Small intestine (tissue), 7 donors: Measurements from ENCODE around the gene C5orf22. TPM values are rescaled to one million over a fixed set of nuclear protein-coding genes. Genes with fewer than 3 reads are reported as not detected.
"Not testable (repeated sequence)": the region's sequence is repeated elsewhere in the genome, so short reads cannot be mapped to it uniquely, and the experiment has no call there.

Source experiments
- DNase-seq, 2 donors: peaks; one replicate each; pipeline versions ENCODE4 v3.0.0 to v3.0.0-alpha.2; 2013
- FAIRE-seq: peaks from 2 replicates; lab custom pipeline; 2012; peaks lifted over from hg19 to GRCh38; lab: Jason Lieb, UNC
- H3K27ac ChIP-seq, 3 donors: one replicate each; pipeline ENCODE4 v1.5.1; 2013; ENCODE audit warnings: low read length in 2 of 3, mild to moderate bottlenecking in 2 of 3, control low read depth in 1 of 3, inconsistent platforms in 1 of 3, low read depth in 1 of 3, moderate library complexity in 1 of 3
- H3K27me3 ChIP-seq, 3 donors: one replicate each; pipeline ENCODE4 v1.6.1; 2013; ENCODE audit warnings: low read length in 3 of 3, inconsistent platforms in 1 of 3; ENCODE audit not compliant: control insufficient read depth in 3 of 3, insufficient read depth in 3 of 3
- H3K36me3 ChIP-seq, 3 donors: one replicate each; pipeline ENCODE4 v1.6.1; 2013; ENCODE audit warnings: low read length in 3 of 3, inconsistent platforms in 1 of 3, low read depth in 1 of 3, mild to moderate bottlenecking in 1 of 3, moderate library complexity in 1 of 3; ENCODE audit not compliant: control insufficient read depth in 3 of 3, insufficient read depth in 2 of 3
- H3K4me1 ChIP-seq, 3 donors: one replicate each; pipeline ENCODE4 v1.6.1; 2013; ENCODE audit warnings: low read length in 2 of 3, inconsistent platforms in 1 of 3, low read depth in 1 of 3, mild to moderate bottlenecking in 1 of 3, moderate library complexity in 1 of 3; ENCODE audit not compliant: control insufficient read depth in 3 of 3, insufficient read depth in 2 of 3
- H3K4me3 ChIP-seq, 3 donors: one replicate each; pipeline ENCODE4 v1.5.1; 2013; ENCODE audit warnings: low read length in 3 of 3, control low read depth in 1 of 3, inconsistent platforms in 1 of 3, low read depth in 1 of 3, mild to moderate bottlenecking in 1 of 3, moderate library complexity in 1 of 3
- H3K9me3 ChIP-seq, 2 donors: one replicate each; pipeline ENCODE4 v1.6.1; 2013; ENCODE audit warnings: low read depth in 1 of 2, low read length in 1 of 2; ENCODE audit not compliant: control insufficient read depth in 2 of 2, insufficient read depth in 1 of 2
- WGBS, 3 donors: extraction: QIAGEN DNeasy Blood & Tissue Kit; methylation state at CpG; one replicate each; pipeline ENCODE4 v1.1.7; 2013; 5-methylcytosine and 5-hydroxymethylcytosine counted together
- polyA plus RNA-seq, 4 donors: library from polyadenylated mRNA; stranded (reverse) in 3 of 4; unstranded in 1 of 4; fragments of 200-250 nt in 3 of 4; fragments of 120-200 nt in 1 of 4; gene quantifications; one replicate each; pipeline versions ENCODE4 v1.2.1 to v1.2.3, GENCODE V29; 2013
- donor health status: healthy with polysubstance abuse.
- donor health status: control.
- donor health status: control.
- donor health status: Bipolar disorder and iron deficiency.
- donor health status: healthy.

The C5orf22 gene
- polyA plus RNA-seq, 4 donors = 6.8 to 19.0 (median 9.5) TPM

GRCh38 chr5:31531543-31531887, 586 bp upstream of the C5orf22 start:
- peak; percentile 39 to 63 for DNase-seq
- H3K4me1 ChIP-seq = peaks cover 2 to 12% (median 5%) of the 10 kb centered on the region in 3 donors
- H3K36me3 ChIP-seq = peaks cover 6 to 30% (median 15%) of the 10 kb centered on the region in 3 donors
- peak overlapping the region; percentile 82 to 93 (median 89) for H3K4me3 ChIP-seq
- no peaks in the 10 kb centered on the region for H3K9me3 ChIP-seq
- no peaks in the 10 kb centered on the region for H3K27me3 ChIP-seq
- 0% methylated on average over 13 of the region's 13 CpGs for WGBS, 3 donors
- no peak for FAIRE-seq
- peak overlapping the region; percentile 71 to 88 (median 81) for H3K27ac ChIP-seq

GRCh38 chr5:31534527-31535046, 2.5 kb downstream of the C5orf22 start:
- peaks cover 5 to 14% (median 10%) of the 10 kb centered on the region in 3 donors for H3K36me3 ChIP-seq
- H3K9me3 ChIP-seq = no peaks in the 10 kb centered on the region
- no peak for DNase-seq
- FAIRE-seq = no peak
- no peak overlapping the region for H3K4me3 ChIP-seq
- WGBS, 3 donors = 81 to 92% (median 89%) methylated on average over 1 of the region's 1 CpG
- peaks cover 2 to 12% (median 5%) of the 10 kb centered on the region in 3 donors for H3K4me1 ChIP-seq
- H3K27me3 ChIP-seq = no peaks in the 10 kb centered on the region
- H3K27ac ChIP-seq = no peak overlapping the region

- Histone ChIP-seq H3K27me3 (no peaks in the 10 kb centered on the region), H3K4me3 (no peak overlapping the region), H3K27ac (no peak overlapping the region), H3K9me3 (no peaks in the 10 kb centered on the region), H3K4me1 (peaks cover 0 to 5% (median 5%) of the 10 kb centered on the region in 3 donors), H3K36me3 (peaks cover 7 to 22% (median 15%) of the 10 kb centered on the region in 3 donors)
- FAIRE-seq (peak; percentile 26), DNase-seq (no peak)
- WGBS, 3 donors = 87 to 93% (median 91%) methylated on average over 3 of the region's 3 CpGs
Measured at GRCh38 chr5:31536873-31537272, 4.8 kb downstream of the C5orf22 start.

GRCh38 chr5:31537349-31537748, 5.2 kb downstream of the C5orf22 start:
- no peak overlapping the region for H3K27ac ChIP-seq
- H3K27me3 ChIP-seq = no peaks in the 10 kb centered on the region
- no peaks in the 10 kb centered on the region for H3K9me3 ChIP-seq
- DNase-seq (no peak), FAIRE-seq (no peak)
- peaks cover 0 to 5% (median 5%) of the 10 kb centered on the region in 3 donors for H3K4me1 ChIP-seq
- peaks cover 7 to 22% (median 19%) of the 10 kb centered on the region in 3 donors for H3K36me3 ChIP-seq
- H3K4me3 ChIP-seq = no peak overlapping the region

GRCh38 chr5:31537851-31538250, 5.8 kb downstream of the C5orf22 start:
- H3K4me1 ChIP-seq = peaks cover 0 to 5% (median 5%) of the 10 kb centered on the region in 3 donors
- no peaks in the 10 kb centered on the region for H3K27me3 ChIP-seq
- FAIRE-seq (no peak), DNase-seq (no peak)
- H3K27ac ChIP-seq = no peak overlapping the region
- H3K36me3 ChIP-seq = peaks cover 7 to 22% (median 19%) of the 10 kb centered on the region in 3 donors
- H3K9me3 ChIP-seq = no peaks in the 10 kb centered on the region
- 75 to 87% (median 83%) methylated on average over 4 of the region's 4 CpGs for WGBS, 3 donors
- no peak overlapping the region for H3K4me3 ChIP-seq

GRCh38 chr5:31549114-31549513, 17.0 kb downstream of the C5orf22 start:
- 91 to 100% (median 96%) methylated on average over 2 of the region's 2 CpGs for WGBS, 3 donors
- not testable (repeated sequence) for H3K4me1 ChIP-seq, H3K4me3 ChIP-seq, H3K9me3 ChIP-seq, H3K27me3 ChIP-seq, FAIRE-seq, H3K27ac ChIP-seq, DNase-seq
- H3K36me3 ChIP-seq = peaks cover 0 to 24% (median 10%) of the 10 kb centered on the region in 3 donors

GRCh38 chr5:31551878-31552277, 19.8 kb downstream of the C5orf22 start:
- H3K36me3 ChIP-seq = peaks cover 0 to 27% (median 11%) of the 10 kb centered on the region in 3 donors
- WGBS, 3 donors = 94 to 97% (median 96%) methylated on average over 3 of the region's 3 CpGs
- no peaks in the 10 kb centered on the region for H3K4me1 ChIP-seq
- H3K9me3 ChIP-seq = no peaks in the 10 kb centered on the region
- FAIRE-seq (no peak), DNase-seq (no peak)
- H3K4me3 ChIP-seq = no peak overlapping the region
- H3K27me3 ChIP-seq = no peaks in the 10 kb centered on the region
- no peak overlapping the region for H3K27ac ChIP-seq

GRCh38 chr5:31553863-31554262, 21.8 kb downstream of the C5orf22 start:
- FAIRE-seq (no peak), DNase-seq (no peak)
- no peaks in the 10 kb centered on the region for H3K27me3 ChIP-seq
- no peaks in the 10 kb centered on the region for H3K9me3 ChIP-seq
- H3K4me3 ChIP-seq = no peak overlapping the region
- H3K27ac ChIP-seq = no peak overlapping the region
- peaks cover 0 to 14% (median 10%) of the 10 kb centered on the region in 3 donors for H3K36me3 ChIP-seq
- H3K4me1 ChIP-seq = no peaks in the 10 kb centered on the region

- H3K27me3 ChIP-seq = no peaks in the 10 kb centered on the region
- no peaks in the 10 kb centered on the region for H3K4me1 ChIP-seq
- peaks cover 0 to 13% (median 10%) of the 10 kb centered on the region in 3 donors for H3K36me3 ChIP-seq
- DNase-seq = no peak
- no peak overlapping the region for H3K27ac ChIP-seq
- FAIRE-seq = no peak
- H3K9me3 ChIP-seq = no peaks in the 10 kb centered on the region
- WGBS, 3 donors = 97 to 99% (median 98%) methylated on average over 1 of the region's 1 CpG
- H3K4me3 ChIP-seq = no peak overlapping the region
Measured at GRCh38 chr5:31554552-31554951, 22.5 kb downstream of the C5orf22 start.
